ENCODE results near the gene ABCA10. TPM values are rescaled to one million over a fixed set of nuclear protein-coding genes. Genes with fewer than 3 reads are reported as not detected.

The ABCA10 gene
- total and polyA plus RNA-seq, 4 donors, result 0.32 to 5.5 (median 2.0) TPM

DNA sequence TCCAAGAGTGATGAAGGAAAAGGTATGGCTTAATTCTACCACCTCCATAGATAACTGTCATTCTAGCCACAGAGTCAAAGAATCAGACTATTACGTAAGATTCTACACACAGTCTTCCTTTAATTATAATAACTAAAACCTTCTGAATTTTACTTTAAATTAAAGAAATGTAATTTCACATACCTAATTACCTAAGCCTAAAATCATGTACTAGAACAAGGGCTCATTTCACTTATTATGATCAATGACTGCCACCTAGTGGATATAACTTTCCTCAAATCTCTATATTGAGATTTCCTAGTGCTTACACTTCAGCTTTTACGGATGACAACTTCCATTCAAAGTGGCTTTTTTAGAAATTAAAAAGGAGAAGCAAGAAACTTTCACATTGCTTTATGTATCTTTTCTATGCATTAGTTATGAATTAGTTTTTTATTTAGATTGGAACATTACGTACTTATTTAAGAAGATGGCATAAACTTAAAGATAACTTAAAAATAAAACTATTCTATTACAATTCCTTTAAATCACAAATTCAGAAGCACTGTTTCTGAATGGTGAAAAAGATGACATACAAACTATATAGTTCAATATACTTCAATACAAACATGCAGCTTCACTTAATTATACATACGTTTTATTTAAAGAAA, 18.2 kb upstream of the ABCA10 start:
- no peak overlapping the region for H3K27ac ChIP-seq (ENCODE audit: low read depth in 1 of 2, low read length in 2 of 2)
- H3K27me3 ChIP-seq (ENCODE audit: control insufficient read depth in 4 of 4, insufficient read depth in 4 of 4, low read length in 3 of 4), result no peaks in the 10 kb centered on the region
- H3K9me3 ChIP-seq (ENCODE audit: control insufficient read depth in 4 of 4, low read length in 3 of 4), result no peaks in the 10 kb centered on the region
- no peak overlapping the region for H3K4me3 ChIP-seq (ENCODE audit: low read depth in 1 of 3, low read length in 3 of 3)
- TF ChIP-seq, protein P1, sequence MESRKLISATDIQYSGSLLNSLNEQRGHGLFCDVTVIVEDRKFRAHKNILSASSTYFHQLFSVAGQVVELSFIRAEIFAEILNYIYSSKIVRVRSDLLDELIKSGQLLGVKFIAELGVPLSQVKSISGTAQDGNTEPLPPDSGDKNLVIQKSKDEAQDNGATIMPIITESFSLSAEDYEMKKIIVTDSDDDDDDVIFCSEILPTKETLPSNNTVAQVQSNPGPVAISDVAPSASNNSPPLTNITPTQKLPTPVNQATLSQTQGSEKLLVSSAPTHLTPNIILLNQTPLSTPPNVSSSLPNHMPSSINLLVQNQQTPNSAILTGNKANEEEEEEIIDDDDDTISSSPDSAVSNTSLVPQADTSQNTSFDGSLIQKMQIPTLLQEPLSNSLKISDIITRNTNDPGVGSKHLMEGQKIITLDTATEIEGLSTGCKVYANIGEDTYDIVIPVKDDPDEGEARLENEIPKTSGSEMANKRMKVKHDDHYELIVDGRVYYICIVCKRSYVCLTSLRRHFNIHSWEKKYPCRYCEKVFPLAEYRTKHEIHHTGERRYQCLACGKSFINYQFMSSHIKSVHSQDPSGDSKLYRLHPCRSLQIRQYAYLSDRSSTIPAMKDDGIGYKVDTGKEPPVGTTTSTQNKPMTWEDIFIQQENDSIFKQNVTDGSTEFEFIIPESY (IDR thresholded peaks at IDR 0.05), result no peak
- TF ChIP-seq FOXA2 (IDR thresholded peaks at IDR 0.05), result no peak
- TF ChIP-seq SP1 (IDR thresholded peaks at IDR 0.05), result no peak
- TF ChIP-seq HNF4A (conservative IDR thresholded peaks at IDR 0.05), result no peak
- TF ChIP-seq, protein P2, sequence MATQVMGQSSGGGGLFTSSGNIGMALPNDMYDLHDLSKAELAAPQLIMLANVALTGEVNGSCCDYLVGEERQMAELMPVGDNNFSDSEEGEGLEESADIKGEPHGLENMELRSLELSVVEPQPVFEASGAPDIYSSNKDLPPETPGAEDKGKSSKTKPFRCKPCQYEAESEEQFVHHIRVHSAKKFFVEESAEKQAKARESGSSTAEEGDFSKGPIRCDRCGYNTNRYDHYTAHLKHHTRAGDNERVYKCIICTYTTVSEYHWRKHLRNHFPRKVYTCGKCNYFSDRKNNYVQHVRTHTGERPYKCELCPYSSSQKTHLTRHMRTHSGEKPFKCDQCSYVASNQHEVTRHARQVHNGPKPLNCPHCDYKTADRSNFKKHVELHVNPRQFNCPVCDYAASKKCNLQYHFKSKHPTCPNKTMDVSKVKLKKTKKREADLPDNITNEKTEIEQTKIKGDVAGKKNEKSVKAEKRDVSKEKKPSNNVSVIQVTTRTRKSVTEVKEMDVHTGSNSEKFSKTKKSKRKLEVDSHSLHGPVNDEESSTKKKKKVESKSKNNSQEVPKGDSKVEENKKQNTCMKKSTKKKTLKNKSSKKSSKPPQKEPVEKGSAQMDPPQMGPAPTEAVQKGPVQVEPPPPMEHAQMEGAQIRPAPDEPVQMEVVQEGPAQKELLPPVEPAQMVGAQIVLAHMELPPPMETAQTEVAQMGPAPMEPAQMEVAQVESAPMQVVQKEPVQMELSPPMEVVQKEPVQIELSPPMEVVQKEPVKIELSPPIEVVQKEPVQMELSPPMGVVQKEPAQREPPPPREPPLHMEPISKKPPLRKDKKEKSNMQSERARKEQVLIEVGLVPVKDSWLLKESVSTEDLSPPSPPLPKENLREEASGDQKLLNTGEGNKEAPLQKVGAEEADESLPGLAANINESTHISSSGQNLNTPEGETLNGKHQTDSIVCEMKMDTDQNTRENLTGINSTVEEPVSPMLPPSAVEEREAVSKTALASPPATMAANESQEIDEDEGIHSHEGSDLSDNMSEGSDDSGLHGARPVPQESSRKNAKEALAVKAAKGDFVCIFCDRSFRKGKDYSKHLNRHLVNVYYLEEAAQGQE (IDR thresholded peaks at IDR 0.05), result no peak
- TF ChIP-seq GABPA (IDR thresholded peaks at IDR 0.05 in 1 of 2, conservative IDR thresholded peaks at IDR 0.05 in 1 of 2), result no peak
- no peak for TF ChIP-seq RXRA (IDR thresholded peaks at IDR 0.05)
- no peak for TF ChIP-seq TAF1 (conservative IDR thresholded peaks at IDR 0.05)
- no peak for TF ChIP-seq HNF4G (IDR thresholded peaks at IDR 0.05)
- TF ChIP-seq RAD21 (IDR thresholded peaks at IDR 0.05), result peak; percentile 85
- no peak for TF ChIP-seq FOXA1 (IDR thresholded peaks at IDR 0.05)
- no peak for TF ChIP-seq NR2F2 (IDR thresholded peaks at IDR 0.05)
- TF ChIP-seq, protein P3, sequence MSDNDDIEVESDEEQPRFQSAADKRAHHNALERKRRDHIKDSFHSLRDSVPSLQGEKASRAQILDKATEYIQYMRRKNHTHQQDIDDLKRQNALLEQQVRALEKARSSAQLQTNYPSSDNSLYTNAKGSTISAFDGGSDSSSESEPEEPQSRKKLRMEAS (IDR thresholded peaks at IDR 0.05), result no peak
- no peak for TF ChIP-seq JUND (IDR thresholded peaks at IDR 0.05)
- TF ChIP-seq, protein P4, sequence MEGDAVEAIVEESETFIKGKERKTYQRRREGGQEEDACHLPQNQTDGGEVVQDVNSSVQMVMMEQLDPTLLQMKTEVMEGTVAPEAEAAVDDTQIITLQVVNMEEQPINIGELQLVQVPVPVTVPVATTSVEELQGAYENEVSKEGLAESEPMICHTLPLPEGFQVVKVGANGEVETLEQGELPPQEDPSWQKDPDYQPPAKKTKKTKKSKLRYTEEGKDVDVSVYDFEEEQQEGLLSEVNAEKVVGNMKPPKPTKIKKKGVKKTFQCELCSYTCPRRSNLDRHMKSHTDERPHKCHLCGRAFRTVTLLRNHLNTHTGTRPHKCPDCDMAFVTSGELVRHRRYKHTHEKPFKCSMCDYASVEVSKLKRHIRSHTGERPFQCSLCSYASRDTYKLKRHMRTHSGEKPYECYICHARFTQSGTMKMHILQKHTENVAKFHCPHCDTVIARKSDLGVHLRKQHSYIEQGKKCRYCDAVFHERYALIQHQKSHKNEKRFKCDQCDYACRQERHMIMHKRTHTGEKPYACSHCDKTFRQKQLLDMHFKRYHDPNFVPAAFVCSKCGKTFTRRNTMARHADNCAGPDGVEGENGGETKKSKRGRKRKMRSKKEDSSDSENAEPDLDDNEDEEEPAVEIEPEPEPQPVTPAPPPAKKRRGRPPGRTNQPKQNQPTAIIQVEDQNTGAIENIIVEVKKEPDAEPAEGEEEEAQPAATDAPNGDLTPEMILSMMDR (IDR thresholded peaks at IDR 0.05; ENCODE audit: low read depth, low read length, missing input control), result peak; percentile 60
- TF ChIP-seq YY1 (IDR thresholded peaks at IDR 0.05), result no peak
- H3K9ac ChIP-seq (ENCODE audit: low read depth in 1 of 2, low read length in 2 of 2), result no peak overlapping the region
- 57% methylated on average over 4 of the region's 4 CpGs for WGBS
- no peak for DNase-seq (ENCODE audit: low spot score)
- H3K4me1 ChIP-seq (ENCODE audit: control insufficient read depth in 4 of 4, insufficient read depth in 4 of 4, low read length in 3 of 4), result peaks cover 0 to 10% (median 9%) of the 10 kb centered on the region in 4 donors
- peaks cover 5 to 12% (median 8%) of the 10 kb centered on the region in 4 donors for H3K36me3 ChIP-seq (ENCODE audit: control insufficient read depth in 4 of 4, insufficient read depth in 3 of 4, low read depth in 1 of 4, low read length in 3 of 4)

DNA sequence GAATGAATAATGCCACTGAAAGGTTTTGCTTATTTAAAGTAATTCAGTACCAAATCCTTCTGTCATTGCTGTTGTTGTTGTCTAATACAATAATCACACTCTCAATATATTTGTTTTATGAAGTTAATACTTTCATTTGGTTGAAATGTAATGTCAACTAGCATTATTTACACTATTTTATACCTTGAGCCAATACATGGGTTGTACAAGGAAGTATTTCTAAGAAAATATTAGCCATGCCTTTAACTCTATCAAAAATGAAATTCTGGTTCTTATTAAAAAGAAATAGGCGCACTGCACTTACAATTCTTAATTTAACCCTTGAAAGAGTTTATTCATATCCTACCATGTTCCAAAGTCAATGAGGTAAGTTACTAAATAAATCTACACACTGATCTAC, 17.6 kb upstream of the ABCA10 start:
- DNase-seq (ENCODE audit: low spot score), result no peak
- Histone ChIP-seq H3K4me3 (ENCODE audit: low read depth in 1 of 3, low read length in 3 of 3) (no peak overlapping the region), H3K9me3 (ENCODE audit: control insufficient read depth in 4 of 4, low read length in 3 of 4) (no peaks in the 10 kb centered on the region), H3K36me3 (ENCODE audit: control insufficient read depth in 4 of 4, insufficient read depth in 3 of 4, low read depth in 1 of 4, low read length in 3 of 4) (peaks cover 3 to 16% (median 6%) of the 10 kb centered on the region in 4 donors), H3K27ac (ENCODE audit: low read depth in 1 of 2, low read length in 2 of 2) (no peak overlapping the region), H3K4me1 (ENCODE audit: control insufficient read depth in 4 of 4, insufficient read depth in 4 of 4, low read length in 3 of 4) (peaks cover 0 to 10% (median 9%) of the 10 kb centered on the region in 4 donors), H3K9ac (ENCODE audit: low read depth in 1 of 2, low read length in 2 of 2) (peak overlapping the region; percentile 27 to 62), H3K27me3 (ENCODE audit: control insufficient read depth in 4 of 4, insufficient read depth in 4 of 4, low read length in 3 of 4) (no peaks in the 10 kb centered on the region)
- 56% methylated on average over 1 of the region's 1 CpG for WGBS
- TF ChIP-seq RXRA (IDR thresholded peaks at IDR 0.05), result no peak
- TF ChIP-seq SP1 (IDR thresholded peaks at IDR 0.05), result no peak
- TF ChIP-seq GABPA (IDR thresholded peaks at IDR 0.05 in 1 of 2, conservative IDR thresholded peaks at IDR 0.05 in 1 of 2), result no peak
- TF ChIP-seq YY1 (IDR thresholded peaks at IDR 0.05), result no peak
- TF ChIP-seq TAF1 (conservative IDR thresholded peaks at IDR 0.05), result no peak
- TF ChIP-seq FOXA2 (IDR thresholded peaks at IDR 0.05), result no peak
- TF ChIP-seq, protein P3 (IDR thresholded peaks at IDR 0.05), result no peak
- no peak for TF ChIP-seq JUND (IDR thresholded peaks at IDR 0.05)
- no peak for TF ChIP-seq HNF4G (IDR thresholded peaks at IDR 0.05)
- no peak for TF ChIP-seq HNF4A (conservative IDR thresholded peaks at IDR 0.05)
- TF ChIP-seq, protein P5, sequence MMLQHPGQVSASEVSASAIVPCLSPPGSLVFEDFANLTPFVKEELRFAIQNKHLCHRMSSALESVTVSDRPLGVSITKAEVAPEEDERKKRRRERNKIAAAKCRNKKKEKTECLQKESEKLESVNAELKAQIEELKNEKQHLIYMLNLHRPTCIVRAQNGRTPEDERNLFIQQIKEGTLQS (IDR thresholded peaks at IDR 0.05), result no peak
- TF ChIP-seq FOXA1 (IDR thresholded peaks at IDR 0.05), result no peak
- TF ChIP-seq NR2F2 (IDR thresholded peaks at IDR 0.05), result no peak
- TF ChIP-seq, protein P2 (IDR thresholded peaks at IDR 0.05), result no peak
- no peak for TF ChIP-seq EGR1 (IDR thresholded peaks at IDR 0.05; ENCODE audit: low read depth in 2 of 2)

Measured in liver (tissue), 9 donors.